Epidermal melanocyte (primary cell): Measurements from ENCODE around the gene SAMD14.

Experiments used
- DNase-seq: peaks from one replicate; pipeline ENCODE4 v3.0.0; 2011; ENCODE audit warnings: low spot score; ENCODE audit not compliant: insufficient read length

The SAMD14 gene

DNA sequence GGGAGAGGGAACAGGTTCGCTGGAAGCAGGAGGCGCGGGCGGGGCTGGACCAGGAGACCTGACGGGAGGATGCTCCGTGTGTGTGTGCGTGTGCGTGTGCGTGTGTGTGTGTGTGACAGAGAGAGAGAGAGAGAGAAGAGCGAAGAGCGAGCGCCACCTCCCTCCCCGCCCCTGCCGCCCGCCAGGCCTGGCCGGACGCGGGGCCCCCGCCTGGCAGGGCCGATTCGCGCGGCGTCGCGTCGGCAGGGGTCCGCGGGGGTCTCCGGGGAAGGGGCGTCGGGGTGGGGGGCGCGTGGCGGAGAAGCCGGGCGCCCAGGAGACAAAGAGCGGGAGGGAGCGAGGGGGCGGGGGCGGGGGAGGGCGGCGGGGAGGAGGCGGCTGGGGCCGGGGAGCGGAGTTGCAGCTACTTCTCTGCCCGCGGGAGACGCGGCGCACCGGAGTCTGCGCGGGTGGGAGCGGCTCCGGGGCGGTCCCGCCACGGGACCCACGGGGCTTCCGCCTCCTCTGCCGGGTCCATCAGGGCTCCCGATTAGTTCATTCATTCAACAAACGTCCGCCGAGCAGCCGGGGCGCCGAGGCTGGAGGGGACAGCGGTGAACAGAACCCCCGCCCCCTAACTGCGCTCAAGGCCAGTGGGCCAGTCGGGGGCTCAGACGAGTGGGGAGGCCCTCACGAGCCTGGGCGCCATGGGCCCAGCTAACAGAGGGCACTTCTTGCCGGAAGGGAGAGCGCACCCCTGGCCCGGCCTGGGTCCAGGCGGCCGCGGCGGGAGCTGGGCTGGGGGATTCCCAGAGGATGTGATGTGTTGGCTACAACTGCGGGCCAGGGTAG lies at the start of gene SAMD14:
SAMD14 (minus strand) TSS at position 433 of the 831 bp plus-strand sequence. CDS start 5,201 bp downstream, outside the sequence.
- DNase-seq = peak; percentile 75

GRCh38 chr17:50177983-50178834 lies 48.2 kb upstream of the SAMD14 start:
- peak; percentile 79 for DNase-seq

DNA sequence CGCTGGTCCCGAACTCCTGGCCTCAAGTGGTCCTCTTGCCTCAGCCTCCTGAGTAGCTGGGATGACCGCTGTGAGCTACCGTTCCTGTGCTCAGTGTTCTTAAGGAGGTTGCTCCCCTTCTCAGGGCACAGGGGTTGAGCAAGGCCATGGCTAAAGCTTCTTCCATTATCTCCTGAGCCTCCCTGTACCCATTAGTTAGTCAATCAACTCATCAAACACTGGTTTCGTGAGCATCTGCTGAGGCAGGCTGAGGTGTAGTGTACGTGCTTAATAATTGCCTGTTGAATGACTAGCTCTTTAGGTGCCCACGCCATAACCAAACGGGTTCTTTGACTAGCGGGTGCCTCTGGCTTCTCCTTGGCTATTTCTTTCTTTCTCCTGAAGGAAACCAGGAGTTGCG lies 47.5 kb upstream of the SAMD14 start:
- no peak for DNase-seq

DNA sequence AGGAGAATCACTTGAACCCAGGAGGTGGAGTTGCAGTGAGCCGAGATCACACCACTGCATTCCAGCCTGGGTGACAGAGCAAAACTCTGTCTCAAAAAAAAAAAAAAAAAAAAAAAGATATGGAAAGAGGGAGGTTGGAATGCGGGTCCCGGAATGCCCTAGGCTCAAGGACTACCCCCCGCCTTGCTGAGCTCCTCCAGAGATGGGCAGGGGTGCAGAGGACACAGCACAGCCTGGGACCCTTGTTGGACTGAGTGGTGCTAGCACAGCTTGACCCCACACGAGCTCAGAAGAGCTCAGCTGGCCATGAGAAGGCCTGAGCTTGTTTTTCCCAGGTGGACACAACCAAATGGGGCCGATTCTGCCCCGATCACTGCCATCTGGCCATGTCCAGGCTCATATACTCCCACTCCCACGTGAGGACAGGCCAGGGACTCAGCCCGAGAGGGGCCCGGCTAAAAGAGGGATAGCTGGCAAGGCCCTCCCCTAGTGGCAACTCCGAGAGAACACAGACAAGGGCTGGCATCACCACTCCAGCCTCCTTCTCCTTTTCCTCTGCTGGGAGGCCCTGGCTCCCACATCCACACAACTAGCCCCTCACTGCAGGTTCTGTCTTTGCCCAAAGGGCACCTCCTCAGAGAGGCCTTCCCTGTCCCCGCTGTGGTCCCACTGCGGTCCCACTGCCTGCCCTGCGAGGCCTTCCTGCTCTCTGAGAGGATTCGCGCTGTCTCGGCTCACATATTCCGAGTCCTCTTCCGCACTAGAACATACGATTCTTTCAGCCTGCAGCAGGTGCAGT lies 46.8 kb upstream of the SAMD14 start:
- DNase-seq = no peak

DNA sequence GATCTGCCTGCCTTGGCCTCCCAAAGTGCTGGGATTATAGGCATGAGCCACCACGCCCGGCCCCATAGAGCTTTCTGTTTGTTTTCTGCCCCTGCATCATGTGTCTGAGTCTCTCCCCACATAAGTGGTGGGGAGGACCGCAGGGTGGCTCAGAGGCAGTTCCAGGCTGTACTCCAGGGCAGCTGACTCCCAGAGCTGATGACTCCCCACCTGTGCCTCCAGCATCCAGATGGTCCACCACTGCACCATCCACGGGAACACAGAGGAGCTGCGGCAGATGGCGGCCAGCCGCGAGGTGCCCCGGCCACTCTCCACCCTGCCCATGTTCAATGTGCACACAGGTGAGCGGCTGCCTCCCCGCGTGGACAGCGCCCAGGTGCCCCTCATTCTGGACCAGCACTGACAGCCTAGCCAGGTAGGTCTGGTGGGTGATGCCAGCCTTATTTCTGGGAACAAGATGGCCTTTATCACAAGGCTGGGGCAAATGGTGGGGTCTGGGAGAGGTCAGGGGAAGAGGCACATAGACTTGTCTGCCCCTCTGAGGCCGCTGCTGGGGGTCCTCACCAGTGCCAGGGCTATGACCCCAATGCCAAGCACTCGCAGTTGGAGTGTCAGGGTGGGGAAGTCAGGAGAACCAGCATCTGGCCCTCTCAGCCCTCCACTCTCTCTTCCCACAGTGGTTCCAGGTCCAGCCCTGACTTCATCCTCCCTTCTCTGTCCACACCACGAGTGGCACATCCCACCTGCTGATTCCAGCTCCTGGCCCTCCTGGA lies 45.3 kb upstream of the SAMD14 start:
- no peak for DNase-seq

DNA sequence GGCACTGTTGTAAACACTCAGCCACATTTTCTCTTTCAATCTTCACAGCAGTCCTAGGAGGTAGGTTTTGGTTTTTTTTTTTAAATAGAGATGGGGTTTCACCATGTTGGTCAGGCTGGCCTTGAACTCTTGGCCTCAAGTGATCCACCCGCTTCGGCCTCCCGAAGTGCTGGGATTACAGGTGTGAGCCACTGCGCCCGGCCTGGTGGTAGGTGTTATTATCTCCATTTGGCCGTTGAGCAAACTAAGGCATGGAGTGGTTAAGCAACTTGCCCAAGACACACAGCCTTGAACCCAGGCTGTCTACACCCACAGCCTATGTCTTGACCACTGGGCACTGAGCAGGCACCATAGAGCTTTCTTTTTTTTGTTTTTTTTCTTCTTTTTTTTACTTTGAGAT lies 44.5 kb upstream of the SAMD14 start:
- DNase-seq = no peak

DNA sequence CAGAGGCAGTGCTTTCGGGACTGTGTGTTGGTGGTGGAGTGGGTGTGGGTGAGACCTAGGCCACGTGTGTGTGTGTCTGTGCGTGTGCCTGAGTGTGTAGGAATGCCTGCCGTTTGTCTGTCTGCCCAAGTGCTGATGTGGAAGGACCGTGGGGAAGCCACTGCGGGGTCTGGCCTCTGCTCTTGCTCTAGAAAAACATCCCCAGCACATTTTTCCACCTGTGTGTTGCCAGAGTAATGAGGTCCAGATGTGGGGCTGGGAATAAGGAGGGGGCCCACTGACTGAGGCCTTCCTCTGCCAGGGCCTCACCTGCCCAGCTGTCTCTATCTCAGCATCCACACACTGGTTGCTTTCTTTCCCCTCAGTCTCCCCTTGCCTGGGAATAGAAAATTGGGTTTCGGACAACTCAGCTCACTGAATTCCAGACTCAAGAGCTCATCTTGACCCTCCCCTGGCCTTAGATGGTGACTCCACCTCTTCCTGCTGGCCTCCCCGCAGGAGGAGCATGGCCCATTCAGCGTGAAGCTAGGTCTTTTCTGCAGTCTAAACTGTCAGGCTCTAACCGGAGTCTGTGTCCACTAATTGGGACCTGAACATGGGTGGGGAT lies 43.5 kb upstream of the SAMD14 start:
- DNase-seq = peak; percentile 43

GRCh38 chr17:50172936-50173334 lies 43.0 kb upstream of the SAMD14 start:
- no peak for DNase-seq

DNA sequence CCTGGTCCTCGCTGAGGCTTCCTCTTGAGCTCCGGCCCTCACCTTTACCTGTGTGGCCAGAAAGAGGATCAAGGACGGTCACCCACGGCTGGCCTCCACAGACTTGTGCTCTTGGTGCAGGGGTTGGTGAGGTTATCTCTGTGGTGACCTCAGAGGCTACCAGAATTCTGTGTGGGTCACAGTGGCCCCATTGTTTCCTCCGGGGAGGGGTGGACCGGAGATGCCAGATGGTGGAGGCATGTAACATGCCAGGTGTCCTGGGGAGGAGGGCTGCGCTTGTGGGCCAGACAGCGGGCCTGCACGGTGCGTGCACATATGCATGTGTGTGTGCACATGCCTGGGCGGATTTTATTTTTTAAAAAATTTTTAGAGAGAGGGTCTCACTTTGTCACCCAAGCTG lies 42.2 kb upstream of the SAMD14 start:
- no peak for DNase-seq

DNA sequence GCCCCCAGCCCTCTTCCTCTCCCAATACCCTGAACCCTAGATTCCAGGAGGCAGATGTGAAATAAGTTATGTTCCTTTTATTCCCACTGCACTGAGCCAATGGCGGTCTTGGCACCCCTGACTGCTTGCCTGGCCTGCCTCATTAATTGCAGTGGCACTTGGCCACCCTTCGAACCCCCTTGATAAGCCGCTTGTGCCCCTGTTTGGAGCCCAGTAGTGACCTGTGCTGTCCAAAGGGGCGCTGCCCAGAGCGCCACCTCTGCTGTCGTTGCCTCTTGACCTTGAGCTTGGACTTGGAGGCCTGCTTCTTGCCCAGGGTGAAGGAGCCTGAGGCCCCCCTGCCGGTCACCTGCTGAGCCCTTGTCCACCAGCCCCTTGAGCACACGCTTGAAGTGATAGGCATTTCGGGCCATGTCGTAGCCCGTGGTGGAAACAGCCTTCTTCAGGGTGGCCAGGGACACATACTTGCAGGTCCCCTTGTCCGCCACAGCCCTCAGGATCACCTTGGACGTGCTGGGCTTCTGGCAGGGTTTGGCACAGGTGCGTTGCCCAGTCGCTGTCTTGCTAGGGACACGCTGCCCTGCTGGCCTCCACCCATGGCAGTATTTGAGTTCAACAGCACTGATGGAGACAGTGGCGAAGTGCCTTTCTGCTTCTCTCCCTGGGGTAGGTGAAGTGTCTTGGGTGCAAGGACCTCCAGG lies 41.6 kb upstream of the SAMD14 start:
- no peak for DNase-seq

GRCh38 chr17:50170662-50171370 lies 40.9 kb upstream of the SAMD14 start:
- DNase-seq = no peak

DNA sequence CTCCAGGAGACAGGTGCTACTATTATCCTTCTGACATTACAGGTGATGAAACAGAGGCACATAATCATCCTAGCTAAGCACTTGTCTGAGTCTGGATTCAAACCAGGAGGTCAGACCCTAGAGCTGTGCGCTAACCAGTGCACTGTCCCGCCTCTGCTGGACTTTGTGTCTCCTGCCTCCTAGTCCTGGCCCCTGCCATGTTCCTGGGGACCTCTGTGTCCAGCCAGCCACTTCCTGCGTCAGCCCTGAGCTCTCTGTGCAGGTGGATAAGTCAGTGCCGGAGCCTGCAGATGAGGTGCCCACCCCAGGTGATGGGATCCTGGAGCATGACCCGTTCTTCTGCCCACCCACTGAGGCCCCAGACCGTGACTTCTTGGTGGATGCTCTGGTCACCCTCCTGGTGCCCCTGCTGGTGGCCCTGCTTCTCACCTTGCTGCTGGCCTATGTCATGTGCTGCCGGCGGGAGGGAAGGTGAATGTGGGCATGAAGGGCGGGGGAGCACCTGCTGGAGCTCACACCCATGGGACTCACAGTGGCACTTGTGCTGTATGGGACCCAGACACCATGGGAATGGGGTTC lies 40.0 kb upstream of the SAMD14 start:
- DNase-seq = no peak

DNA sequence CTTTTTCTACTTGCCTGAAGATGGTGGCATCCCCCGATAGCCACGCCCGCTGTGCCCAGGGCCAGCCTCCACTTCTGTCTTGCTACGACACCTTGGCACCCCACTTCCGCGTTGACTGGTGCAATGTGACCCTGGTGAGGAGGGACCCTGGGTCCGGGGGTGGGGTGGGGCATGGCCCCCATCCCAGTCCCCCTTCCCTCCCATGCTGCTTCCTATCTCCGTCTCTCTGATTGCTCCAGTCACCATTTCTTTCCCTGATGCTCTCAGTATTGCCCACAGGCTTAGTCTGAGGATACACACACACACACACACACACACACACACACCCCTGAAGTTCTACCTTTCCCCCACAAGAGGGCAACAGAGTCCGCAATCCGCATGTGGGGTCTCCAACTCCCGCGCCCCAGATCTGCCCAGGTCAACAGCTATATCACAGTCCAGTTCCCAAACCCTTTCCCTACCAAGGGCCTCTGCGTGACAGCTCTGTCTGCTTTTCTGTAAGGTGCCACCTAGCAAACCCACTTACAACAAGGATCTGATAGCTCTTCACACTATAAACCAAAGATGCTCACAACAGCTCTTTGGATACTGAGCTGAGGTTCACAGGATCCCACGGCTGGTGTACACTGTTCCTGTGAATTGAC lies 39.3 kb upstream of the SAMD14 start:
- DNase-seq = no peak

DNA sequence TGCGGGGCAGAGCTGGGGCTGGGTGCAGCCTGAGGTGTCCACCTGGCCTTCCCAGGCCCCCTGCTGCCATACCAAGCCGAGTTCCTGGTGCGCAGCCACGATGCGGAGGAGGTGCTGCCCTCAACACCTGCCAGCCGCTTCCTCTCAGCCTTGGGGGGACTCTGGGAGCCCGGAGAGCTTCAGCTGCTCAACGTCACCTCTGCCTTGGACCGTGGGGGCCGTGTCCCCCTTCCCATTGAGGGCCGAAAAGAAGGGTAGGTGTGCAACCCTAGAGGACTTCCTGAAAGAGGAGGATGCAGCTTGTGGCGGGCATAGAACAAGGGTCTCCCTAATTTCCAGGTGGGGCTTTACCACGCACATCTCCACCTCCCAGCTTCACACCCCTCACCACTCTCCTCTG lies 38.4 kb upstream of the SAMD14 start:
- DNase-seq = no peak

DNA sequence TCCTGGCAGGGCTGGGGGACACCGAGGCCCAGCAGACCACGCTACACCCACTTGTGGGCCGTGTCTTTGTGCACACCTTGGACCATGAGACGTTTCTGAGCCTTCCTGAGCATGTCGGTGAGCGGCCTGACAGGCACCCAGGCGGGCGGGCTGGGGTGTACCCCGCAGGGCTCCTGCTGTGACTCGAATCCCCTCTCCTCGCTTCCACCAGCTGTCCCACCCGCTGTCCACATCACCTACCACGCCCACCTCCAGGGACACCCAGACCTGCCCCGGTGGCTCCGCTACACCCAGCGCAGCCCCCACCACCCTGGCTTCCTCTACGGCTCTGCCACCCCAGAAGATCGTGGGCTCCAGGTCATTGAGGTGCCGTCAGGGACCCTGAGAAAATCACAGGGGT lies 37.4 kb upstream of the SAMD14 start:
- no peak for DNase-seq

DNA sequence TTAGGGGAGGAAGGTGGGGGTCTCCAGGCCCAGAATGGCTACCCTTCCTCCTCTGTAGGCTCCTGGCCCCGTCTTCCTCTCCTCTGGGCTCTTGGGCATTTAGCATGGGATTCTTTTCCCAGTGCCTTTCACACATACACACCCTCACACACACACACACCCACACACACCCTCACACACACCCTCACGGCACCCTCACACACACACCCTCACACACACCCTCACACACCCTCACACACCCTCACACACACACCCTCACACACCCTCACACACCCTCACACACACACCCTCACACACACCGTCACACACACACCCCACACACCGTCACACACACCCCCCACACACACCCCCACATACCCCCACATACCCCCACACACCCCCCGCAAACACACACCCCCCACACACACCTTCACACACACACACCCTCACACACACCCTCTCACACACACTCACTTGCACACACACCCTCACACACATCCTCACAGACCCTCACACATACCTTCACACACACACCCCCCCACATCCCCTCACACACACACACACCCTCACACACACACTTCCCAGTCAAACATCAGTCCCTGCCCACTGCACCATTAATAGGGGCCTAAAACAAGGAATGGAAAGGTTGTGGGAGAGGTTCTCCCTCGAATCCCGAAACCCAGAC lies 36.7 kb upstream of the SAMD14 start:
- no peak for DNase-seq

- no peak for DNase-seq
Measured at GRCh38 chr17:50165867-50166517, 36.0 kb upstream of the SAMD14 start, which contains the start of gene SGCA. Gene SGCA (plus strand): TSS chr17:50166005. CDS start chr17:50166041, 36 bp downstream.
